SK-N-SH treated with all-trans-retinoic acid at 6 μM for 48 hours (cell line): ENCODE results near the gene NOTUM.

Experiments used
- ESRRG ChIP-seq: fragments of 250-450 bp; sonication (Bioruptor Pico); IDR thresholded peaks from 2 replicates; pipeline ENCODE4 v1.6.1; 2021; ENCODE audit warnings: mild to moderate bottlenecking
- GLIS3 ChIP-seq: fragments of 250-450 bp; sonication (Bioruptor Pico); IDR thresholded peaks from 2 replicates; pipeline ENCODE4 v1.5.0; 2020; ENCODE audit warnings: mild to moderate bottlenecking, moderate library complexity
- PATZ1 ChIP-seq: fragments of 250-450 bp; sonication (Bioruptor Pico); IDR thresholded peaks from 2 replicates; pipeline ENCODE4 v1.8.0; 2020; ENCODE audit warnings: mild to moderate bottlenecking, moderate library complexity, borderline replicate concordance
- PPARA ChIP-seq: fragments of 250-450 bp; sonication (Bioruptor Pico); IDR thresholded peaks from 2 replicates; pipeline ENCODE4 v1.5.0; 2020; ENCODE audit warnings: mild to moderate bottlenecking, borderline replicate concordance
- ZFP30 ChIP-seq: fragments of 450-650 bp; formaldehyde crosslinking; IDR thresholded peaks from 2 replicates; pipeline ENCODE4 v1.5.0; 2022; ENCODE audit warnings: mild to moderate bottlenecking, moderate library complexity

DNA sequence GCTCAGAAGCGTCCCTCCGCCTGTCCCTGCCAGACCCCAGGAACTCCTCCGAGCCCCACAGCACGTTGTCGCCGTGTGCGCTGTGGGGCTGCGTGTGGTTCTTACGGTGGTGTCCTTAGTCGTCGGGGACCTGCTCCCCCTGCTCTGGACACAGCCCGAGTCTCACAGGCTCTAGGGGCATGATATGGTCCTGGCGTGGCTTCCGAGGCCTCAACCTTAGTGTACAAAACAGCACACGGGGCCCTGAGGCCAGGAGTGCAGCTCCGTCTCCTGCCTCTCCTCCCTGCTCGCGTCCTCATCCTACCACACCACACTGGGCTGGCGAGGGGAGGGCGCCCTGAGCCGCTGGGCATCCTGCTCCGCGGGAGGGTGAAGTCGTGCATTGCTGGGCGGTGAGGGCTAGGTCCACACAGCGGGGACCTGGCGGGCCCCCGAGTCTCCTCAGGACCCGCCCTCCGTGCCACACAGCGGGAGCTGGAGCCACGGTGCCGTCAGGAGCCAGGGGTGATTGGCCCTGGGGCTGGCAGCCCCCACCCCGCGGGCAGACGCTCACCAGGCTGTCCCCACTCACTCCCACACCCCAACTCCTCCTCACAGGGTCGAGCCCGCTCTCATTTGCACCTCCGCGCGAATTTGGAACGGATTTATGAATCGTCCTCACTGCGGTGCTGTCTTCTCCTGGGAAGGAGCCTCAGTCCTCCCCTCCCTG is 32.3 kb downstream of the NOTUM start:
- no peak for TF ChIP-seq ZFP30 (CRISPR knock-in tag)
- TF ChIP-seq GLIS3 (CRISPR knock-in tag): no peak
- no peak for TF ChIP-seq PATZ1
- TF ChIP-seq PPARA (CRISPR knock-in tag): no peak
- TF ChIP-seq ESRRG (CRISPR knock-in tag): no peak
